ENCODE measurements around the gene TLE7. TPM values are rescaled to one million over a fixed set of nuclear protein-coding genes. Genes with fewer than 3 reads are reported as not detected.

TLE7 gene
- total RNA-seq, 1 donor from 2014 or later = not detected

- H3K27ac Mint-ChIP-seq = no peak overlapping the region
- peaks cover 9% of the 10 kb centered on the region for H3K36me3 Mint-ChIP-seq
Observed at GRCh38 chr16:71473891-71474290, 32.0 kb upstream of the TLE7 start.

GRCh38 chr16:71472931-71473330 is 31.1 kb upstream of the TLE7 start:
- H3K4me1 Mint-ChIP-seq (ENCODE audit: unreplicated experiment) = no peaks in the 10 kb centered on the region
- no peak for TF ChIP-seq CTCF (conservative IDR thresholded peaks at IDR 0.05)
- H3K9me3 Mint-ChIP-seq = no peaks in the 10 kb centered on the region
- H3K27ac Mint-ChIP-seq = no peak overlapping the region
- no peak for DNase-seq (ENCODE audit: extremely low spot score, unreplicated experiment)
- H3K36me3 Mint-ChIP-seq = peaks cover 9% of the 10 kb centered on the region
- H3K4me3 Mint-ChIP-seq = no peak overlapping the region
- H3K27me3 Mint-ChIP-seq = no peaks in the 10 kb centered on the region

More at GRCh38 chr16:71473891-71474290, 32.0 kb upstream of the TLE7 start:
- TF ChIP-seq CTCF (conservative IDR thresholded peaks at IDR 0.05) = no peak
- H3K4me1 Mint-ChIP-seq (ENCODE audit: unreplicated experiment) = no peaks in the 10 kb centered on the region
- no peaks in the 10 kb centered on the region for H3K9me3 Mint-ChIP-seq
- H3K27me3 Mint-ChIP-seq = no peaks in the 10 kb centered on the region
- DNase-seq (ENCODE audit: extremely low spot score, unreplicated experiment) = no peak
- H3K4me3 Mint-ChIP-seq = no peak overlapping the region

GRCh38 chr16:71472051-71472450 is 30.2 kb upstream of the TLE7 start:
- peaks cover 4% of the 10 kb centered on the region for H3K36me3 Mint-ChIP-seq
- no peak for DNase-seq (ENCODE audit: extremely low spot score, unreplicated experiment)
- no peak for TF ChIP-seq CTCF (conservative IDR thresholded peaks at IDR 0.05)
- H3K4me1 Mint-ChIP-seq (ENCODE audit: unreplicated experiment) = no peaks in the 10 kb centered on the region
- H3K9me3 Mint-ChIP-seq = no peaks in the 10 kb centered on the region
- no peaks in the 10 kb centered on the region for H3K27me3 Mint-ChIP-seq
- H3K4me3 Mint-ChIP-seq = no peak overlapping the region
- no peak overlapping the region for H3K27ac Mint-ChIP-seq

GRCh38 chr16:71467810-71468209 is 26.0 kb upstream of the TLE7 start:
- no peak for DNase-seq (ENCODE audit: extremely low spot score, unreplicated experiment)
- H3K27me3 Mint-ChIP-seq = no peaks in the 10 kb centered on the region
- no peaks in the 10 kb centered on the region for H3K9me3 Mint-ChIP-seq
- peaks cover 4% of the 10 kb centered on the region for H3K4me1 Mint-ChIP-seq (ENCODE audit: unreplicated experiment)
- H3K36me3 Mint-ChIP-seq = no peaks in the 10 kb centered on the region
- no peak overlapping the region for H3K4me3 Mint-ChIP-seq
- TF ChIP-seq CTCF (conservative IDR thresholded peaks at IDR 0.05) = no peak
- no peak overlapping the region for H3K27ac Mint-ChIP-seq

GRCh38 chr16:71464231-71464630 is 22.4 kb upstream of the TLE7 start:
- Mint-ChIP-seq H3K9me3 (no peaks in the 10 kb centered on the region), H3K27me3 (no peaks in the 10 kb centered on the region), H3K4me3 (no peak overlapping the region), H3K4me1 (ENCODE audit: unreplicated experiment) (peaks cover 11% of the 10 kb centered on the region), H3K36me3 (no peaks in the 10 kb centered on the region), H3K27ac (no peak overlapping the region)
- no peak for TF ChIP-seq CTCF (conservative IDR thresholded peaks at IDR 0.05)
- DNase-seq (ENCODE audit: extremely low spot score, unreplicated experiment) = no peak
